ENCODE measurements around the gene ZNF615. TPM values are rescaled to one million over a fixed set of nuclear protein-coding genes. Genes with fewer than 3 reads are reported as not detected.
"Not testable (repeated sequence)": the region's sequence is repeated elsewhere in the genome, so short reads cannot be mapped to it uniquely, and the experiment has no call there.

The ZNF615 gene
- total and polyA plus RNA-seq, 2 of the 4 experiments (the other 2 are of a cell fraction) = 2.0 to 10.9 TPM

DNA sequence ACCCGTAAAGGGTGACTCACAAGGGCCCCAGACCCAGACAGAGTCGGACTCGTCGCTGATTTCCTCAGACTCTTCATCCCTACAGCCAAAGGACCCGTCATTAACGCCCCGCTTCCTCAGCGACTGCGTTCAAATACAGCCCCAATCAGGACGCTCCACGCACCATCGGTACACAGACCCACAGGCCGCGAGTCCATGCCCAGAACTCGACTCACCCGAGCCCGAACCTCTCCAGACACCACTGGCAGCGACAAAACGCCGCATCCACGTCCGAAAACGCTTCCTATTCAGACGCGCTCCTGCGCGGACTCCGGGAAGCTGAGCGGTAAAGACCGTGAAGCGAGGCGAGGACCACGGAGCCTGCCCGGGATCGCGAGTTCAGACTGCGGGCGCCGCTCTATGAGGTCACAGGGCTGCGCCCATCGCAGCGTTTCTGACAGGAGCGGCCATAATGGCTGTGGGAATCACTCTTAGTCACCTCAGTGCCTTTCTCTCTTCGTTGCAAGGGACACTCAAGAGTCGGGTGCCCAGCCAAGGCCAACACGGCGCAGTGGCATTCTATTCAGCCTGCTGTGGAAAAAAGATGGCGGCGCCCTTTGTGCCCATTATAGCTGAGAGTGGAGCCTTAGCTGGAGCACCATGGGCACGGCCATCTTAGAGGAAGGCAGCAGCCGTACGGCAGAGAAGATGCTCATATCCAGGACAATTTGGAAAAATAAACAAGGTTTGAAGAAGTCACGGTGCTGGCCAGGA lies 20.2 kb upstream of the ZNF615 start, which contains the start of gene ZNF614 (continued):
- TF ChIP-seq CTCF (conservative IDR thresholded peaks at IDR 0.05; ENCODE audit: low read depth, low read length) (no peak), MXI1 (IDR thresholded peaks at IDR 0.05; ENCODE audit: borderline replicate concordance, low read depth, low read length) (peak; percentile 63; the same call in 1 of the 2 replicates)

GRCh38 chr19:52026255-52026990 lies 18.4 kb upstream of the ZNF615 start:
- BruUV-seq (replicated peaks); DNase-seq; H3K4me1 ChIP-seq (ENCODE audit: control insufficient read depth, insufficient read depth, low read length); H3K9me1 ChIP-seq (ENCODE audit: insufficient read depth, low read length); POLR2A ChIA-PET (ENCODE audit: unreplicated experiment); H3K9me3 ChIP-seq (ENCODE audit: control insufficient read depth, insufficient read depth, low read length); H2AFZ ChIP-seq (replicated peaks; ENCODE audit: low read length, poor library complexity); H2BK15ac ChIP-seq (ENCODE audit: low read depth, low read length); H4K20me1 ChIP-seq (ENCODE audit: insufficient read depth, low read length); H3K14ac ChIP-seq (replicated peaks; ENCODE audit: low read depth, low read length); H2BK120ac ChIP-seq (ENCODE audit: low read depth, low read length); in situ Hi-C loops (cut with MboI; ENCODE audit: low sequenced_read_pairs); H3K27me3 ChIP-seq (ENCODE audit: control insufficient read depth, insufficient read depth, low read length); ATAC-seq (ENCODE audit: low read depth); H3K4me3 ChIP-seq (ENCODE audit: insufficient read depth, low read depth, low read length); H3K9ac ChIP-seq (ENCODE audit: low read depth, low read length); H4K5ac ChIP-seq (ENCODE audit: low read depth, low read length); H3K27ac ChIP-seq (ENCODE audit: insufficient read depth, low read length); H2AK9ac ChIP-seq (replicated peaks; ENCODE audit: low read depth, low read length, poor library complexity); H4K91ac ChIP-seq (ENCODE audit: insufficient read depth, low read depth, low read length); intact Hi-C loops (cut with micrococcal nuclease); H2BK5ac ChIP-seq (ENCODE audit: low read depth, low read length, poor library complexity, severe bottlenecking); H2AK5ac ChIP-seq (ENCODE audit: low read depth, low read length); CTCF ChIA-PET; H3K18ac ChIP-seq (ENCODE audit: low read depth, low read length); dilution Hi-C loops (cut with HindIII; ENCODE audit: low sequenced_read_pairs, unreplicated experiment); H3K23ac ChIP-seq (ENCODE audit: low read depth, low read length); H3K4ac ChIP-seq (ENCODE audit: low read depth, low read length); H4K8ac ChIP-seq (ENCODE audit: low read depth in 2 of 2, low read length in 2 of 2); H3K4me2 ChIP-seq (ENCODE audit: low read depth, low read length); H2BK20ac ChIP-seq (ENCODE audit: low read depth, low read length); H3K56ac ChIP-seq (ENCODE audit: extremely low read depth, insufficient read depth, low read length): not testable (repeated sequence)
- peaks cover 18 to 19% of the 10 kb centered on the region in 2 experiments for H3K79me1 ChIP-seq (ENCODE audit: low read depth in 1 of 2, low read length in 2 of 2)
- peaks cover 22% of the 10 kb centered on the region for H3K36me3 ChIP-seq (ENCODE audit: control insufficient read depth, insufficient read depth, low read length)
- WGBS, 2 experiments (ENCODE audit: extremely low coverage in 2 of 2, insufficient read length in 1 of 2) = 87% methylated on average over 5 of the region's 15 CpGs; no CpG with 5 or more reads in 1 of the 2 experiments

All from IMR-90 (cell line).